DND-41 (cell line): Measurements from ENCODE around the gene PARN.

Experiments
- CTCF ChIP-seq: IDR thresholded peaks from 2 replicates; pipeline ENCODE4 v1.5.1; 2012; ENCODE audit warnings: borderline replicate concordance, low read length, moderate library complexity, mild to moderate bottlenecking; ENCODE audit not compliant: poor library complexity, severe bottlenecking; ENCODE audit errors: extremely low read depth
- EZH2 ChIP-seq: IDR thresholded peaks from 3 replicates; pipeline ENCODE4 v1.6.1; 2012; ENCODE audit warnings: borderline replicate concordance, low read depth, mild to moderate bottlenecking, moderate library complexity, low read length, inconsistent platforms; ENCODE audit not compliant: severe bottlenecking

GRCh38 chr16:14489460-14489859 lies 140.6 kb downstream of the PARN start:
- TF ChIP-seq CTCF: peak; percentile 44
- no peak for TF ChIP-seq EZH2
